Fibroblast of mammary gland (primary cell): Measurements from ENCODE around the gene ICE2.
"Not testable (repeated sequence)": the region's sequence is repeated elsewhere in the genome, so short reads cannot be mapped to it uniquely, and the experiment has no call there.

ENCODE experiments used
- DNase-seq: peaks from one replicate; pipeline ENCODE4 v3.0.0-alpha.2; 2010; ENCODE audit warnings: low read depth
- H3K4me3 ChIP-seq: 2 replicates; pipeline ENCODE4 v1.5.1; 2011; ENCODE audit warnings: low read depth, mild to moderate bottlenecking, low read length, moderate library complexity; ENCODE audit not compliant: control insufficient read depth
- TF ChIP-seq, protein P1 (sequence below): conservative IDR thresholded peaks from 2 replicates; pipeline ENCODE4 v1.5.1; 2011; ENCODE audit warnings: low read depth, low read length, inconsistent platforms; ENCODE audit not compliant: control insufficient read depth, insufficient read depth

Gene ICE2

DNA sequence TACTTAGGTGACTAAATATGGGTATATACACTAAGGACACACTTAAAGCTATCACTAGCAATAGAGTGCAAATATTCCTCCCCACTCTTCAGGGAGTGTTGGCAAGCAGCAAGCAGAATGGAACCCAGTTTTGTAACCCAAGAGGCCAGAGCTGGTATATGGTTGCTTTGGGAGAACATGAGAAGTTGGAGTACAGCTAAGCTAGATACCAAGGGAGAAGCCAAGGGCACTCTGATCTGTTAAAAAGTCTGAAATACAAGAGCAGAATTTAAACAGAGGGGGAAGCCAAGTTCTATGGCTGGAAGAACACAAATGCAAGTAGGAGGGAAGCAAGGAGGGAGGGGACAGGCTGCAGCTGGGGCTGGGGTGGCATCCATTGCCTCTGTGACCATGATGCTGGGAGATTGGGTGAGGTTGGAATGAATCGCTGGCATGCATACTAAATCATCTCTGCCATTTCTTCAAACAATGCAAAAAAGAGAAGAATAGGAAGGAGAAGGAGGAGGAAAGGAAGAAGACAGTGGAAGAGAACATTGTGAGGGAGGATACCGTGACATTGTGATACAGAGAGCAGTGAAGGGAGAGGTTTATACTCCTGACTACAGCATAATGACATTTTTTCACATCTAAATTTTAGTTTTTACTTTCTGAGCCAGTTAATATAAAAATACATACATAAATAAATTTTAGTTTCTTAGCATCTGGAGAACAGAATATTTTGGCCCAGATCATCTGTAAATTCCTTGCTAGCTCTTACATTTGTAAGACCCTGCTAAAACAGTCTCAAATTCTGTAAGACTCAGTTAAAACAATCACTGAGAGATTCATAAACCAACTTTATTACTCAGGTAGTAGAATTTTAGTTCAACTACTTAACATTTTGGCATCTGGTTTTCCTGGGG, 72.2 kb downstream of the ICE2 start:
- no peak overlapping the region for H3K4me3 ChIP-seq
- TF ChIP-seq, protein P1, sequence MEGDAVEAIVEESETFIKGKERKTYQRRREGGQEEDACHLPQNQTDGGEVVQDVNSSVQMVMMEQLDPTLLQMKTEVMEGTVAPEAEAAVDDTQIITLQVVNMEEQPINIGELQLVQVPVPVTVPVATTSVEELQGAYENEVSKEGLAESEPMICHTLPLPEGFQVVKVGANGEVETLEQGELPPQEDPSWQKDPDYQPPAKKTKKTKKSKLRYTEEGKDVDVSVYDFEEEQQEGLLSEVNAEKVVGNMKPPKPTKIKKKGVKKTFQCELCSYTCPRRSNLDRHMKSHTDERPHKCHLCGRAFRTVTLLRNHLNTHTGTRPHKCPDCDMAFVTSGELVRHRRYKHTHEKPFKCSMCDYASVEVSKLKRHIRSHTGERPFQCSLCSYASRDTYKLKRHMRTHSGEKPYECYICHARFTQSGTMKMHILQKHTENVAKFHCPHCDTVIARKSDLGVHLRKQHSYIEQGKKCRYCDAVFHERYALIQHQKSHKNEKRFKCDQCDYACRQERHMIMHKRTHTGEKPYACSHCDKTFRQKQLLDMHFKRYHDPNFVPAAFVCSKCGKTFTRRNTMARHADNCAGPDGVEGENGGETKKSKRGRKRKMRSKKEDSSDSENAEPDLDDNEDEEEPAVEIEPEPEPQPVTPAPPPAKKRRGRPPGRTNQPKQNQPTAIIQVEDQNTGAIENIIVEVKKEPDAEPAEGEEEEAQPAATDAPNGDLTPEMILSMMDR, result no peak
- DNase-seq, result no peak

DNA sequence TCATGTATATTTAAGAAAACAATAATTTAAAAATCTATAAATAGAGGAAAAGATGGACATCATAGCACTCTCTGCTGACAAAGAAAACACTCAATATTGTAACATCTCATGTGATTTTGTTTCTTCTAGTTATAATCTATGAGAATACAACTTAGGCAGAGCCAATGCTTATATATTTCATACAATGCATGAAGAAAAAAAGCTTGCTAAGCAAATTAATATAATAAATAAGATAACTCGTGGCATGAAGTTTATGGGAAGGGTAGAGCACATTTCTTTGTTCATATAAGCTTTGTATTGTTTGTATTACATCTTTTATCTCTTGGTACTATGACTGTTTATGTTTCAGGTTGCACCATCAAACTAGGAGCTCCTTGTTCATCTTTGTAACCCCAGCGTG, 73.5 kb downstream of the ICE2 start:
- no peak for DNase-seq
- TF ChIP-seq, protein P1, result no peak
- H3K4me3 ChIP-seq, result no peak overlapping the region

DNA sequence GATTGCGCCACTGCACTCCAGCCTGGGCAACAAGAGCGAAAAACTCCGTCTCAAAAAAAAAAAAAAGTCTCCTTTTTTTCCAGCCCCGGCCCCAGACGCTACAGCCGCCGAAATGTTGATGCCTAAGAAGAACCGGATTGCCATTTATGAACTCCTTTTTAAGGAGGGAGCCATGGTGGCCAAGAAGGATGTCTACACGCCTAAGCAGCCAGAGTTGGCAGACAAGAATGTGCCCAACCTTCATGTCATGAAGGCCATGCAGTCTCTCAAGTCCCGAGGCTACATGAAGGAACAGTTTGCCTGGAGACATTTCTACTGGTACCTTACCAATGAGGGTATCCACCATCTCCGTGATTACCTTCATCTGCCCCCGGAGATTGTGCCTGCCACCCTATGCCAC, 74.6 kb downstream of the ICE2 start:
- not testable (repeated sequence) for DNase-seq, H3K4me3 ChIP-seq

DNA sequence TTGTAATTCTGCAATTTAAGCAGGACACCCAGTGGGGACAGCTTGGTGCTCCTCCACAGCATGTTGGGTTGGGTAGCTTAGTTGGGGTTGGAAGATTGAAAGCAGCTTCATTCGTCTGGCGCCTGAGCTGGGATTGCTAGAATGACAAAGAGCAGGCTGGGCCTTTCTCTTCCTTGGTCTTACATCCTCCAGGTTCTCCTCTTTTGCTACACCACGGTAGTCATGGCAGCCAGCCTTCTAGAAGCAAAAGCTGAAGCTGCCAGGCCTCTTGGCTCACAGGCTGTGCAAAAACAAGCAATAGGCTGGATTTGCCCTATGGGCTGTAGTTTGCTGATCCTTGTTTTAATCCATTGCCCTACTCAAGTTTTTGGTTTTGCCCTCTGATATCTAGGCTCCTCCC, 78.0 kb downstream of the ICE2 start:
- no peak for DNase-seq
- TF ChIP-seq, protein P1, result no peak
- H3K4me3 ChIP-seq, result no peak overlapping the region

DNA sequence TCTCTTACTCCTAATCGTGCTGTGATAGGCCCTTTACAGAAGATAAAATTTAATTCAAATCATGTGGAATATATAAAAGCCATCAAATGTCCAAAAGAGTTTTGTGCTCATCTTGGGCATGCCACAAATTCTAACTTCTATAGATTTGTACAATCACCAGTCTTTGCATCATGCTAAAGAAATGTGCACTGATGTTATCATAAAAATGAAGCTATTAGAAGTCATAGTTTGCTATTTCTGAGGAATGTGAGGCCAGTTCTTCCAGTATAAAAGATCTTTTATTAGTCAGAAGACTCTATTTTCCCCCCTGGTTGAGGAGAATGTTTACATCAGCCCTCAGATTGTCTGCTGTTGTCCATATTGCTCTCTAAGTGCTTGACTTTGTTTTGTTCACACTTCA, 79.0 kb downstream of the ICE2 start:
- H3K4me3 ChIP-seq, result no peak overlapping the region
- TF ChIP-seq, protein P1, result no peak
- peak; percentile 62 for DNase-seq

DNA sequence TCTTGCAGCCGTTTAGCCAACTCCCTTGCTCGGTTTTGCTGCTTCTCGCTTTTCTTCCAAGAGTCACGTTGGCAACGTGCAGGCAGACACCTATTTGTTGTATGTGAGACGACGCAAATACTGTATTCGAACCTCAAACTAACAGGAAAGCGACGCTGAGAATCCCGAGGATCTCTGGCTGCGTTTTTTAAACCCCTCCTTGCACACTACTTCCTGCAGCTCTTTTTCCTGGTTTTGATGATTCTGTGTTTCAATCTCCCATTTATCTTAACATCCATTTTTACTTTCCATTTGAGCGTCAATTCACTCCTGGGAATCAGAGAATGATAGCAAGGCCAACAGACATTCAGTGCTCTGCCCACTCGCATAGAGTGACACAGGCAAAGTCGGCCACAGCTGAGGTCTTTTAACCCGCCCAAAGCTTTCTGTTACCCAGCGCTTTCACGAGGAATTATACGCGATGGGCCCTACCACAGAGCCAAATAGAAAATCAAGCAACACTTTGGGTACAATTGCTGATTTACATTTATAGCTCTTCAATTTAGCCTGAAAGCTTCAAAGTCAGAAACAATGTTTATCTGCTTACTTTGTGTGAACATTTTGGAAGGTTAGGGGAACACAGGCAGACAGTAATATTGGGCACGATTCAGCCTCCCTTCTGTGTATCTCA, 79.6 kb downstream of the ICE2 start:
- TF ChIP-seq, protein P1, result no peak
- no peak for DNase-seq
- H3K4me3 ChIP-seq, result peak overlapping the region; percentile 8

DNA sequence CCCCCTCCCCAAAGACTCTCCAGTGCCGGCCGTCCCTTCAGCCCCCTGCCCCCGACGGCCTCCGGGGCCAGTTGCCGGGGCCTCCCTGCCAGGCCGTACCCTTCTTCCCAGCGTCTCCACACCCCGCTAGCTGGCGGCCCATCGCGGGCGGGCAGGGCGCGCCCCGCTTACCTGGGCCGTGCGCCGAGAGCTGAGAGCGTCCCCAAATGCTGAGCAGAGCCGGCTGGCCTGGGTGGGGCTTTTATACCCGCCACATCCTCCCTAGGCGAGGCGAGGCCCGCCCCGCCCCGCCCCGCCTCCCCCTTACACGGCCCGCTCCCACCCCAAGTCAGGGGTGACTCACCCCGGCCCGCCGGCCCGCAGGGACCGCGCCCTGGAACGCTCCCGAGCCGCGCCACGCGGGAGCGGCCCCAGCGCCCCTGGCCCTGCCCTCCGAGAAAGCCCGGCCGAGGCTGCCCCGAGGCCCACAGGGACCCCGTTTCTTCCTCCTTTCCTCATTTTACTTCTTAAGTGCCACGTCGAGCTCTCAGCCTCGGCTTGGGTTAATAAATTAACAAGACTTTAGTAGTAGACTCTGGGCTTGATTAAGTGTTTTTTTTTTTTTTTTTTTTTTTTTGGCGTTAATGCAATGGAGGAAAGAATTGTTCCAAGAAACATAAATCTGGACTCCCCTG, 81.0 kb downstream of the ICE2 start, which contains the start of gene ANXA2:
ANXA2 (minus strand) TSS at position 215 of the 674 bp plus-strand sequence. CDS start 11,911 bp downstream, outside the sequence.
- peak; percentile 88 for DNase-seq
- peak within 1 kb of the TSS; percentile 98 for H3K4me3 ChIP-seq
- TF ChIP-seq, protein P1, result no peak
